Esophagus squamous epithelium (tissue), 5 donors: ENCODE results near the gene CX3CL1. TPM values are rescaled to one million over a fixed set of nuclear protein-coding genes. Genes with fewer than 3 reads are reported as not detected.

Experiments used
- DNase-seq: peaks from one replicate; lab custom pipeline; 2025; lab: John Stamatoyannopoulos, UW
- H3K27ac ChIP-seq, 4 donors: fragments of 200-600 bp; sonication (generic); one replicate each; pipeline ENCODE4 v1.5.1; 2016 to 2019; ENCODE audit warnings: mild to moderate bottlenecking in 1 of 4
- H3K27me3 ChIP-seq, 4 donors: fragments of 200-600 bp; sonication (generic); 1 replicate in 3 of 4; 2 replicates in 1 of 4; pipeline versions ENCODE4 v1.5.1 to v1.6.0; 2017 to 2021; ENCODE audit warnings: antibody characterized with exemption in 1 of 4
- H3K36me3 ChIP-seq, 3 donors: fragments of 200-600 bp; sonication (generic); one replicate each; pipeline ENCODE4 v1.5.1; 2016 to 2019
- H3K4me1 ChIP-seq, 3 donors: fragments of 200-600 bp; sonication (generic); one replicate each; pipeline ENCODE4 v1.5.1; 2017 to 2019
- H3K4me3 ChIP-seq, 4 donors: fragments of 200-600 bp; sonication (generic); 1 replicate in 3 of 4; 2 replicates in 1 of 4; pipeline ENCODE4 v1.5.1; 2016 to 2019; ENCODE audit warnings: mild to moderate bottlenecking in 2 of 4, moderate library complexity in 1 of 4
- H3K9me3 ChIP-seq, 3 donors: fragments of 200-600 bp; sonication (generic); one replicate each; pipeline ENCODE4 v1.5.1; 2016 to 2019
- CTCF ChIP-seq, 6 experiments: fragments of 450-650 bp in 4 of 6; fragments of 200-600 bp in 2 of 6; sonication (generic) in 2 of 6; IDR thresholded peaks; one replicate each; pipeline ENCODE4 v1.5.1; 2016 to 2019; ENCODE audit warnings: antibody characterized with exemption in 6 of 6, mild to moderate bottlenecking in 4 of 6, moderate library complexity in 4 of 6
- POLR2A ChIP-seq, 4 donors: fragments of 450-650 bp; IDR thresholded peaks; one replicate each; pipeline ENCODE4 v1.6.1; 2017; ENCODE audit warnings: antibody characterized with exemption in 4 of 4, mild to moderate bottlenecking in 4 of 4, moderate library complexity in 3 of 4
- WGBS, 2 donors: methylation state at CpG; one replicate each; pipeline ENCODE4 v1.1.5; 2018; 5-methylcytosine and 5-hydroxymethylcytosine counted together
- intact Hi-C: fragments of 100-400 bp; cut with DNase I; formaldehyde crosslinking; loops from one replicate; pipeline ENCODE4 v1.15.0; 2022
- total RNA-seq, 4 donors: library from RNA; depleted of rRNA; stranded (reverse); fragments of >200 nt; gene quantifications; one replicate each; pipeline ENCODE4 v1.1.0, GENCODE V29; 2016
- donor health status: DM: yes; HTN: yes; CAD: no.

Gene CX3CL1
- total RNA-seq, 4 donors from 2014 or later, result 3.3 to 14.8 (median 7.4) TPM

- no peak overlapping the region for H3K27ac ChIP-seq
- no peak overlapping the region for H3K4me3 ChIP-seq
- intact Hi-C loops, result no loop called here
- TF ChIP-seq CTCF (IDR thresholded peaks at IDR 0.05) (no peak), POLR2A (IDR thresholded peaks at IDR 0.05) (no peak)
- H3K36me3 ChIP-seq, result no peaks in the 10 kb centered on the region
- H3K27me3 ChIP-seq, result peaks cover 0 to 16% (median 0%) of the 10 kb centered on the region in 4 donors
- no peaks in the 10 kb centered on the region for H3K9me3 ChIP-seq
- peaks cover 0 to 6% (median 3%) of the 10 kb centered on the region in 3 donors for H3K4me1 ChIP-seq
- 54 to 63% methylated on average over 14 of the region's 14 CpGs for WGBS, 2 donors
- DNase-seq, result no peak
Observed at GRCh38 chr16:57349212-57350031, 22.9 kb upstream of the CX3CL1 start.

GRCh38 chr16:57352636-57353047, 19.6 kb upstream of the CX3CL1 start:
- no peak overlapping the region for H3K27ac ChIP-seq
- 68 to 84% methylated on average over 3 to 4 of the region's 6 CpGs for WGBS, 2 donors
- H3K27me3 ChIP-seq, result peaks cover 0 to 16% (median 0%) of the 10 kb centered on the region in 4 donors
- no peak for TF ChIP-seq POLR2A (IDR thresholded peaks at IDR 0.05)
- TF ChIP-seq CTCF (IDR thresholded peaks at IDR 0.05), result no peak
- peaks cover 0 to 10% (median 5%) of the 10 kb centered on the region in 3 donors for H3K4me1 ChIP-seq
- DNase-seq, result no peak
- H3K36me3 ChIP-seq, result no peaks in the 10 kb centered on the region
- intact Hi-C loops, result no loop called here
- no peak overlapping the region for H3K4me3 ChIP-seq
- no peaks in the 10 kb centered on the region for H3K9me3 ChIP-seq

- Histone ChIP-seq H3K27me3 (peaks cover 0 to 11% (median 0%) of the 10 kb centered on the region in 4 donors), H3K4me1 (peaks cover 0 to 16% (median 5%) of the 10 kb centered on the region in 3 donors), H3K27ac (no peak overlapping the region), H3K36me3 (no peaks in the 10 kb centered on the region), H3K4me3 (no peak overlapping the region), H3K9me3 (no peaks in the 10 kb centered on the region)
- WGBS, 2 donors, result 46 to 56% methylated on average over 7 of the region's 7 CpGs
- TF ChIP-seq POLR2A (IDR thresholded peaks at IDR 0.05) (no peak), CTCF (IDR thresholded peaks at IDR 0.05) (no peak)
- no peak for DNase-seq
- intact Hi-C loops, result no loop called here
Observed at GRCh38 chr16:57354311-57354710, 18.0 kb upstream of the CX3CL1 start.

DNA sequence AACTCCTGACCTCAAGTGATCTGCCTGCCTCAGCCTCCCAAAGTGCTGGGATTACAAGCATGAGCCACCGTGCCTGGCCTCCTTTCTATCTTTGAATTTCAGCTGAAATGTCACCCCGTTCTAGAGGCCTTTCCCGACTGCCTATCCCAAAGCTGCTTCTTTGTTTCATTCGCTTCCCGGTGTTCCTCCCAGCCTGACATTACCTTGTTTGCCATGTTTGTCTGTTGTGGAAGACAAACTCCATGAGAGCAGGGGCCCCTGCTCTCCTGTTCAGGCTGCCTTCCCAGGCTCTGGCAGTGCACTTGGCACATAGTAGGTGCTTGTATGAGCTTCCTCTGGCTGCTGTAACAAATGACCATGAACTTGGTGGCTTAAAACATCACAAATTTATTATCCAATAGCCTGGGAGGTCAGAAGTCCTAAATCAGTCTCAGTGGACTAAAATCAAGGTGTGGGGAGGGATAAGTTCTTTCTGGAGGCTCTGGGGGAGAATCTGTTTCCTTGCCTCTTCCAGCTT, 16.3 kb upstream of the CX3CL1 start:
- no peak for DNase-seq
- peaks cover 0 to 8% (median 0%) of the 10 kb centered on the region in 4 donors for H3K27me3 ChIP-seq
- intact Hi-C loops, result no loop called here
- 89 to 92% methylated on average over 5 of the region's 5 CpGs for WGBS, 2 donors
- H3K4me1 ChIP-seq, result peaks cover 0 to 25% (median 7%) of the 10 kb centered on the region in 3 donors
- H3K36me3 ChIP-seq, result no peaks in the 10 kb centered on the region
- no peak overlapping the region for H3K27ac ChIP-seq
- H3K4me3 ChIP-seq, result no peak overlapping the region
- H3K9me3 ChIP-seq, result no peaks in the 10 kb centered on the region
- TF ChIP-seq POLR2A (IDR thresholded peaks at IDR 0.05), result no peak
- TF ChIP-seq CTCF (IDR thresholded peaks at IDR 0.05), result no peak

- intact Hi-C loops, result no loop called here
- DNase-seq, result no peak
- Histone ChIP-seq H3K27me3 (peaks cover 0 to 8% (median 0%) of the 10 kb centered on the region in 4 donors), H3K4me1 (peaks cover 2 to 31% (median 10%) of the 10 kb centered on the region in 3 donors), H3K4me3 (no peak overlapping the region), H3K36me3 (no peaks in the 10 kb centered on the region), H3K9me3 (no peaks in the 10 kb centered on the region), H3K27ac (no peak overlapping the region)
- no peak for TF ChIP-seq CTCF (IDR thresholded peaks at IDR 0.05)
- no peak for TF ChIP-seq POLR2A (IDR thresholded peaks at IDR 0.05)
- 82 to 100% methylated on average over 3 to 4 of the region's 4 CpGs for WGBS, 2 donors
Observed at GRCh38 chr16:57356547-57356946, 15.7 kb upstream of the CX3CL1 start.
